ENCODE data around the gene RBM26.

Gene RBM26

DNA sequence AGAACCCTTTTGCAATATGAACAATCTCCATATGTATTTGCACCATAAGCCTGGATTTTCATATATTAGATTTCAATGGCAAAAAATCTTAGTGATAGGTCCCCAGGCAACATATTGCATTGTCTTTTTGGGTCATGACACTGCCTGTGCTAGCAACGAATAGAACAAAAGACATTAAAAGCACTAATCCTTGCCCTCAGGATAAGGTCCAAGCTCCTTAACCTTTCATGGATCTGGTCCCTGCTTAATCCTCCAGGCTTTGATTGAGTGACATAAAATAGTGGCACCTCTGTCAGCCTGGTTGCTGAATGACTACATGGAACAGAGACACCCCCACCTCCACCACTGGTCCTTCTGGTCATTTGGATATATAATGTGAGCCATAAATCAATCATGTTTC lies 134.4 kb downstream of the RBM26 start:
- DNase-seq = no peak

DNA sequence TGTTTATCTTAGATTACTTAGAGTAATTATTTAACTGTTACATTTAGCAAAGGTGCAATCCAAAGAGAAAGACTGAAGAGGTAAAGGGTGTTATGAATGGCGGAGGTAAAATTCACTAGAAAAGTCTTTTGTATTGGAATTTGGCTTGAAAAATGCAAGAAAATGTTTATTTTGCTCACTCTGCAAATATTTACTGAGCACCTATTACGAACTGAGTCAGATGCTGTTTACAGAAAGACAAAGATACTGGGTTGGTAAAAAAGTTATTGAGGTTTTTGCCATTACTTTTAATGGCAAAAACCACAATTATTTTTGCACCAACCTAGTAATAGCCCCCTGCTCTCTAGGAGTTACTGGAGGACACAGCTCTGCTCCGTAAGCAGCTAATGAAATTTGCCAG lies 135.2 kb downstream of the RBM26 start:
- no peak for DNase-seq
